H9 (cell line): ENCODE data around the gene TTC27. TPM values are rescaled to one million over a fixed set of nuclear protein-coding genes. Genes with fewer than 3 reads are reported as not detected.

Experiments
- DNase-seq: peaks from one replicate; pipeline ENCODE4 v3.0.0-alpha.2; 2017
- H2AFZ ChIP-seq: one replicate; pipeline ENCODE4 v1.6.1; 2013; ENCODE audit warnings: mild to moderate bottlenecking, low read length, control low read depth, moderate library complexity
- H2AK5ac ChIP-seq: 2 replicates; pipeline ENCODE4 v1.6.1; 2013; ENCODE audit warnings: low read length, control low read depth, mixed read lengths; ENCODE audit not compliant: insufficient read length
- H2BK120ac ChIP-seq: one replicate; pipeline ENCODE4 v1.6.1; 2013; ENCODE audit warnings: low read depth, mild to moderate bottlenecking, low read length, control low read depth, inconsistent platforms; ENCODE audit not compliant: poor library complexity, severe bottlenecking
- H2BK12ac ChIP-seq: 2 replicates; pipeline ENCODE4 v1.6.1; 2013; ENCODE audit warnings: low read length, control low read depth, mixed read lengths, low read depth; ENCODE audit not compliant: insufficient read length
- H2BK15ac ChIP-seq: 2 replicates; pipeline ENCODE4 v1.6.1; 2013; ENCODE audit warnings: low read depth, low read length, control low read depth
- H2BK20ac ChIP-seq: one replicate; pipeline ENCODE4 v1.6.1; 2013; ENCODE audit warnings: low read depth, mild to moderate bottlenecking, low read length, control low read depth, inconsistent platforms; ENCODE audit not compliant: poor library complexity, severe bottlenecking
- H2BK5ac ChIP-seq: 2 replicates; pipeline ENCODE4 v1.6.1; 2013; ENCODE audit warnings: low read length, control low read depth, mixed read lengths; ENCODE audit not compliant: insufficient read length
- H3K14ac ChIP-seq: 2 replicates; pipeline ENCODE4 v1.6.1; 2013; ENCODE audit warnings: low read length, control low read depth; ENCODE audit not compliant: insufficient read depth
- H3K18ac ChIP-seq: 2 replicates; pipeline ENCODE4 v1.6.1; 2013; ENCODE audit warnings: low read depth, mild to moderate bottlenecking, mixed read lengths, low read length, control low read depth; ENCODE audit not compliant: insufficient read length
- H3K23ac ChIP-seq: 2 replicates; pipeline ENCODE4 v1.6.1; 2013; ENCODE audit warnings: low read length, control low read depth, mixed read lengths, low read depth; ENCODE audit not compliant: insufficient read length
- H3K23me2 ChIP-seq: 2 replicates; pipeline ENCODE4 v1.6.1; 2013; ENCODE audit warnings: low read depth, mild to moderate bottlenecking, mixed read lengths, low read length, control low read depth; ENCODE audit not compliant: insufficient read length, poor library complexity, severe bottlenecking
- H3K27ac ChIP-seq: 2 replicates; pipeline ENCODE4 v1.5.1; 2013; ENCODE audit warnings: low read length, control low read depth, mixed read lengths, low read depth; ENCODE audit not compliant: insufficient read length
- H3K27me3 ChIP-seq: 2 replicates; pipeline ENCODE4 v1.6.1; 2013; ENCODE audit warnings: low read length, control low read depth, inconsistent platforms; ENCODE audit not compliant: insufficient read depth
- H3K4ac ChIP-seq: 2 replicates; pipeline ENCODE4 v1.6.1; 2013; ENCODE audit warnings: low read depth, mild to moderate bottlenecking, control low read depth, inconsistent platforms, low read length, moderate library complexity
- H3K4me1 ChIP-seq: 2 replicates; pipeline ENCODE4 v1.6.1; 2013; ENCODE audit warnings: low read length, control low read depth, inconsistent platforms; ENCODE audit not compliant: insufficient read depth
- H3K4me2 ChIP-seq: 2 replicates; pipeline ENCODE4 v1.6.1; 2013; ENCODE audit warnings: low read length, control low read depth, mixed read lengths; ENCODE audit not compliant: insufficient read length, insufficient read depth
- H3K56ac ChIP-seq: 2 replicates; pipeline ENCODE4 v1.6.1; 2013; ENCODE audit warnings: low read depth, mild to moderate bottlenecking, mixed read lengths, low read length, control low read depth; ENCODE audit not compliant: insufficient read length
- H3K79me1 ChIP-seq: 2 replicates; pipeline ENCODE4 v1.6.1; 2013; ENCODE audit warnings: low read depth, mild to moderate bottlenecking, moderate library complexity, low read length, control low read depth, inconsistent platforms; ENCODE audit not compliant: insufficient read depth, poor library complexity, severe bottlenecking
- H3K79me2 ChIP-seq: 2 replicates; pipeline ENCODE4 v1.6.1; 2013; ENCODE audit warnings: low read length, control low read depth, inconsistent platforms; ENCODE audit not compliant: insufficient read depth
- H3K9ac ChIP-seq: 2 replicates; pipeline ENCODE4 v1.6.1; 2013; ENCODE audit warnings: low read length, control low read depth, mixed read lengths; ENCODE audit not compliant: insufficient read length; ENCODE audit errors: extremely low read depth
- H3K9me3 ChIP-seq: one replicate; pipeline ENCODE4 v1.6.1; 2013; ENCODE audit warnings: low read depth, low read length, inconsistent platforms; ENCODE audit not compliant: control insufficient read depth
- H3T11ph ChIP-seq: one replicate; pipeline ENCODE4 v1.6.1; 2013; ENCODE audit warnings: mild to moderate bottlenecking, low read length, control low read depth, inconsistent platforms
- H4K20me1 ChIP-seq: one replicate; pipeline ENCODE4 v1.6.1; 2013; ENCODE audit not compliant: control insufficient read depth, insufficient read length, insufficient read depth
- H4K5ac ChIP-seq: 2 replicates; pipeline ENCODE4 v1.6.1; 2013; ENCODE audit warnings: low read depth, mild to moderate bottlenecking, mixed read lengths, low read length, control low read depth; ENCODE audit not compliant: insufficient read length
- H4K8ac ChIP-seq: replicated peaks from 2 replicates; pipeline ENCODE4 v1.6.1; 2013; ENCODE audit warnings: low read length, control low read depth, mixed read lengths, low read depth; ENCODE audit not compliant: insufficient read length
- H4K91ac ChIP-seq: 2 replicates; pipeline ENCODE4 v1.6.1; 2013; ENCODE audit warnings: low read depth, mild to moderate bottlenecking, moderate library complexity, mixed read lengths, low read length, control low read depth; ENCODE audit not compliant: insufficient read length
- H3K27ac Mint-ChIP-seq, 3 experiments: 2 replicates in 2 of 3; 3 replicates in 1 of 3; pipeline ENCODE4 v1.8.0; 2020 to 2021; ENCODE audit warnings: mixed read lengths in 3 of 3, mild to moderate bottlenecking in 1 of 3, moderate library complexity in 1 of 3
- H3K27me3 Mint-ChIP-seq: 2 replicates; pipeline ENCODE4 v1.8.0; 2021; ENCODE audit warnings: low read depth, mild to moderate bottlenecking, moderate library complexity, mixed read lengths
- H3K36me3 Mint-ChIP-seq, 3 experiments: 2 replicates in 2 of 3; 3 replicates in 1 of 3; pipeline ENCODE4 v1.8.0; 2020 to 2021; ENCODE audit warnings: low read depth in 3 of 3, mixed read lengths in 3 of 3; ENCODE audit not compliant: insufficient read depth in 1 of 3
- H3K4me1 Mint-ChIP-seq, 2 experiments: 2 replicates each; pipeline ENCODE4 v1.8.0; 2020; ENCODE audit warnings: mixed read lengths in 2 of 2
- H3K4me3 Mint-ChIP-seq, 2 experiments: 2 replicates in 1 of 2; 3 replicates in 1 of 2; pipeline ENCODE4 v1.8.0; 2020 to 2021; ENCODE audit warnings: mild to moderate bottlenecking in 2 of 2, mixed read lengths in 2 of 2, moderate library complexity in 1 of 2
- H3K9me3 Mint-ChIP-seq, 2 experiments: 2 replicates in 1 of 2; 3 replicates in 1 of 2; pipeline ENCODE4 v1.8.0; 2020; ENCODE audit warnings: mild to moderate bottlenecking in 2 of 2, mixed read lengths in 2 of 2, moderate library complexity in 1 of 2
- WGBS: extraction: QIAGEN DNeasy Blood & Tissue Kit; methylation state at CpG from one replicate; pipeline ENCODE4 v1.1.7; 2013; ENCODE audit warnings: missing lambda C conversion rate, low lambda C conversion rate, mixed read lengths; ENCODE audit not compliant: insufficient read length; ENCODE audit errors: extremely low coverage; 5-methylcytosine and 5-hydroxymethylcytosine counted together
- total RNA-seq: library from RNA; stranded (reverse); gene quantifications from 2 replicates; pipeline ENCODE4 v1.2.1, GENCODE V29; 2021
- TF ChIP-seq, protein P1 (sequence below): fragments of 200-600 bp; sonication (generic); conservative IDR thresholded peaks from 3 replicates; pipeline ENCODE4 v1.8.0; 2021; ENCODE audit warnings: antibody characterized with exemption, mild to moderate bottlenecking

The TTC27 gene
- total RNA-seq, 1 experiment from 2014 or later: 26.0 TPM

DNA sequence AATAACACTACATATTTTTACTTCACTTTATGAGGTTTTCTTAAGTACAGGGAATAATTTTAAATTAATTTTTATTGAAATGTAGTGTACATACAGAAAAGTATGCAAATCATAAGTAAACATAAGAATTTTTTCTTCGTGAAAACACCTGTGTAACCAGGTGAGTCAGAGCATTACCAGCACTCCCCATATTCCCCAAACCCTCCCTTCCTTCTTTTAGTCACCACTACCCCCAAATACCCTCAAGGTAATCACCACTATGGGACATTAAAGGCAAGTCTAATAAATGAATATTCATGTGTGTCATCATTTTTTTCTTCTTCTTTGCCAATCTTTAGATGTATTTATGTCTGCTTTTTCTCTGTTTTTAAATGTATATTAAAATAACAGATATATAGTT, 179.0 kb downstream of the TTC27 start:
- no peaks in the 10 kb centered on the region for H3K36me3 Mint-ChIP-seq
- no peak for DNase-seq
- no peak overlapping the region for H3K56ac ChIP-seq
- H3K27me3 Mint-ChIP-seq: no peaks in the 10 kb centered on the region
- no peaks in the 10 kb centered on the region for H3K23me2 ChIP-seq
- H3K27me3 ChIP-seq: no peaks in the 10 kb centered on the region
- no peak overlapping the region for H2AK5ac ChIP-seq
- H3K9ac ChIP-seq: no peak overlapping the region
- no peak overlapping the region for H2BK120ac ChIP-seq
- H3K4me1 ChIP-seq: no peaks in the 10 kb centered on the region; the same call in 1 of the 2 replicates
- H2AFZ ChIP-seq: no peak overlapping the region
- H3K4me3 Mint-ChIP-seq: no peak overlapping the region
- H2BK15ac ChIP-seq: no peak overlapping the region
- H3K4ac ChIP-seq: no peak overlapping the region
- no peak overlapping the region for H3K27ac ChIP-seq
- no peak overlapping the region for H4K91ac ChIP-seq
- H4K8ac ChIP-seq: no peak overlapping the region
- no peaks in the 10 kb centered on the region for H3K4me1 Mint-ChIP-seq
- no peaks in the 10 kb centered on the region for H3K79me2 ChIP-seq
- no peak overlapping the region for H3K18ac ChIP-seq
- no peaks in the 10 kb centered on the region for H3K79me1 ChIP-seq
- H2BK20ac ChIP-seq: no peak overlapping the region
- H3K4me2 ChIP-seq: no peak overlapping the region
- no peak overlapping the region for H3K27ac Mint-ChIP-seq
- no peak overlapping the region for H3T11ph ChIP-seq
- no peak overlapping the region for H3K14ac ChIP-seq
- H4K20me1 ChIP-seq: no peaks in the 10 kb centered on the region
- no peak overlapping the region for H4K5ac ChIP-seq
- no peak overlapping the region for H2BK12ac ChIP-seq
- WGBS: no CpG with 5 or more reads among the region's 1 CpG
- H2BK5ac ChIP-seq: no peak overlapping the region
- H3K9me3 Mint-ChIP-seq: no peaks in the 10 kb centered on the region
- TF ChIP-seq, protein P1, sequence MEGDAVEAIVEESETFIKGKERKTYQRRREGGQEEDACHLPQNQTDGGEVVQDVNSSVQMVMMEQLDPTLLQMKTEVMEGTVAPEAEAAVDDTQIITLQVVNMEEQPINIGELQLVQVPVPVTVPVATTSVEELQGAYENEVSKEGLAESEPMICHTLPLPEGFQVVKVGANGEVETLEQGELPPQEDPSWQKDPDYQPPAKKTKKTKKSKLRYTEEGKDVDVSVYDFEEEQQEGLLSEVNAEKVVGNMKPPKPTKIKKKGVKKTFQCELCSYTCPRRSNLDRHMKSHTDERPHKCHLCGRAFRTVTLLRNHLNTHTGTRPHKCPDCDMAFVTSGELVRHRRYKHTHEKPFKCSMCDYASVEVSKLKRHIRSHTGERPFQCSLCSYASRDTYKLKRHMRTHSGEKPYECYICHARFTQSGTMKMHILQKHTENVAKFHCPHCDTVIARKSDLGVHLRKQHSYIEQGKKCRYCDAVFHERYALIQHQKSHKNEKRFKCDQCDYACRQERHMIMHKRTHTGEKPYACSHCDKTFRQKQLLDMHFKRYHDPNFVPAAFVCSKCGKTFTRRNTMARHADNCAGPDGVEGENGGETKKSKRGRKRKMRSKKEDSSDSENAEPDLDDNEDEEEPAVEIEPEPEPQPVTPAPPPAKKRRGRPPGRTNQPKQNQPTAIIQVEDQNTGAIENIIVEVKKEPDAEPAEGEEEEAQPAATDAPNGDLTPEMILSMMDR: no peak
- no peaks in the 10 kb centered on the region for H3K9me3 ChIP-seq
- H3K23ac ChIP-seq: no peak overlapping the region
